Keratinocyte (primary cell): ENCODE results near the gene PLEKHO1. TPM values are rescaled to one million over a fixed set of nuclear protein-coding genes. Genes with fewer than 3 reads are reported as not detected.

Experiments used
- DNase-seq: peaks from one replicate; pipeline ENCODE4 v3.0.0-alpha.2; 2011; ENCODE audit warnings: low read depth, missing footprints, low spot score
- FAIRE-seq: peaks from 2 replicates; lab custom pipeline; 2011; peaks lifted over from hg19 to GRCh38; lab: Jason Lieb, UNC
- H2AFZ ChIP-seq: 2 replicates; pipeline ENCODE4 v1.6.0; 2012; ENCODE audit warnings: low read length, control low read depth, inconsistent platforms; ENCODE audit not compliant: control insufficient read depth
- H3K27ac ChIP-seq: 2 replicates; pipeline ENCODE4 v1.5.1; 2011; ENCODE audit warnings: low read length; ENCODE audit not compliant: control insufficient read depth, insufficient read depth
- H3K27me3 ChIP-seq: 3 replicates; pipeline ENCODE4 v1.6.0; 2011; ENCODE audit warnings: low read length; ENCODE audit not compliant: control insufficient read depth, insufficient read depth; ENCODE audit errors: extremely low read depth
- H3K36me3 ChIP-seq, 2 experiments: 2 replicates in 1 of 2; 3 replicates in 1 of 2; pipeline ENCODE4 v1.5.1; 2011; ENCODE audit warnings: low read length in 2 of 2, mild to moderate bottlenecking in 1 of 2; ENCODE audit not compliant: control insufficient read depth in 2 of 2, insufficient read depth in 2 of 2; ENCODE audit errors: extremely low read depth in 1 of 2
- H3K4me1 ChIP-seq: 3 replicates; pipeline ENCODE4 v1.5.1; 2011; ENCODE audit warnings: low read length; ENCODE audit not compliant: control insufficient read depth, insufficient read depth; ENCODE audit errors: extremely low read depth
- H3K4me2 ChIP-seq: 3 replicates; pipeline ENCODE4 v1.6.0; 2011; ENCODE audit warnings: low read depth, low read length; ENCODE audit not compliant: control insufficient read depth, insufficient read depth; ENCODE audit errors: extremely low read depth
- H3K4me3 ChIP-seq, 3 experiments: fragments of 200-600 bp in 1 of 3; sonication (generic) in 1 of 3; 2 replicates in 2 of 3; 3 replicates in 1 of 3; pipeline ENCODE4 v1.5.1; 2011 to 2016; ENCODE audit warnings: low read length in 3 of 3, mild to moderate bottlenecking in 3 of 3, control low read depth in 2 of 3, inconsistent platforms in 1 of 3, low read depth in 1 of 3, mixed read lengths in 1 of 3, mixed run types in 1 of 3, moderate library complexity in 1 of 3; ENCODE audit not compliant: control insufficient read depth in 2 of 3, insufficient read depth in 2 of 3; ENCODE audit errors: extremely low read depth in 1 of 3
- H3K79me2 ChIP-seq: 2 replicates; pipeline ENCODE4 v1.6.0; 2012; ENCODE audit warnings: low read length; ENCODE audit not compliant: control insufficient read depth, insufficient read depth
- H3K9ac ChIP-seq: 3 replicates; pipeline ENCODE4 v1.6.0; 2011; ENCODE audit warnings: low read length; ENCODE audit not compliant: control insufficient read depth, insufficient read depth; ENCODE audit errors: extremely low read depth
- H3K9me1 ChIP-seq: 3 replicates; pipeline ENCODE4 v1.6.0; 2011; ENCODE audit warnings: low read length; ENCODE audit not compliant: control insufficient read depth, insufficient read depth; ENCODE audit errors: extremely low read depth
- H3K9me3 ChIP-seq: 2 replicates; pipeline ENCODE4 v1.5.1; 2012; ENCODE audit warnings: low read depth, low read length; ENCODE audit not compliant: control insufficient read depth
- H4K20me1 ChIP-seq: 3 replicates; pipeline ENCODE4 v1.6.0; 2011; ENCODE audit warnings: low read length; ENCODE audit not compliant: control insufficient read depth, insufficient read depth; ENCODE audit errors: extremely low read depth
- CTCF ChIP-seq, 3 experiments: IDR thresholded peaks in 1 of 3; conservative IDR thresholded peaks in 1 of 3; optimal IDR thresholded peaks in 1 of 3; 2 replicates in 2 of 3; 3 replicates in 1 of 3; pipeline versions ENCODE3 to v1.5.1; 2011; ENCODE audit warnings: low read length in 3 of 3, mild to moderate bottlenecking in 3 of 3, moderate library complexity in 2 of 3, control low read depth in 1 of 3, inconsistent platforms in 1 of 3; ENCODE audit not compliant: insufficient read depth in 2 of 3; ENCODE audit errors: extremely low read depth in 1 of 3
- EZH2 ChIP-seq: IDR thresholded peaks from one replicate; pipeline ENCODE4 v1.6.1; 2012; ENCODE audit warnings: inconsistent platforms, mild to moderate bottlenecking, low read length, moderate library complexity
- dilution Hi-C: fragments of 300-500 bp; cut with MboI; formaldehyde crosslinking; loops from one replicate; pipeline ENCODE4 v1.7.0; 2020; ENCODE audit warnings: low sequenced_read_pairs; ENCODE audit not compliant: extremely low pct_ligation_motif_present
- polyA minus RNA-seq, 3 experiments: library from RNA; depleted of rRNA, polyadenylated mRNA; stranded (reverse); fragments of >200 nt; gene quantifications; 1 replicate in 1 of 3; 2 replicates in 1 of 3; 3 replicates in 1 of 3; pipeline ENCODE4 v1.2.3, GENCODE V29; 2011
- polyA plus RNA-seq, 5 experiments: library from polyadenylated mRNA; depleted of rRNA in 3 of 5; stranded (reverse) in 3 of 5; stranded (forward) in 1 of 5; unstranded in 1 of 5; fragments of >200 nt; gene quantifications; 1 replicate in 1 of 5; 2 replicates in 3 of 5; 3 replicates in 1 of 5; pipeline versions ENCODE4 v1.2.1 to v1.2.3, GENCODE V29; 2011 to 2012; ENCODE audit warnings: missing spikeins in 2 of 5, low read depth in 1 of 5, low replicate concordance in 1 of 5

The PLEKHO1 gene
- polyA plus RNA-seq (2.2 to 3.3 TPM (median 2.7 TPM) in 3 replicates), polyA minus RNA-seq (1.8 to 10.6 TPM (median 5.1 TPM) in 3 replicates)
- polyA plus RNA-seq (2011; ENCODE audit: low read depth), result 0.94 TPM
- 1.9 and 2.5 TPM in 2 replicates for polyA plus RNA-seq (2011; cell fraction: cytosol; rRNA removed)
- 3.4 and 3.8 TPM in 2 replicates for polyA plus RNA-seq (2011; cell fraction: nucleus; rRNA removed)
- 2.8 and 5.2 TPM in 2 replicates for polyA plus RNA-seq (2012; ENCODE audit: low replicate concordance)
- polyA minus RNA-seq (2011; cell fraction: cytosol; rRNA and poly(A)+ RNA removed), result 2.3 TPM
- 0.74 and 1.0 TPM in 2 replicates for polyA minus RNA-seq (2011; cell fraction: nucleus; rRNA and poly(A)+ RNA removed)

- Histone ChIP-seq H3K4me3 (peak within 1 kb of the TSS; percentile 45 to 75 (median 65)), H3K9ac (peak within 1 kb of the TSS; percentile 55), H3K27ac (no peak within 1 kb of the TSS), H3K4me2 (peak within 1 kb of the TSS; percentile 80), H3K36me3 (no peaks in the 10 kb centered on the region), H3K79me2 (no peaks in the 10 kb centered on the region), H3K27me3 (no peaks in the 10 kb centered on the region), H2AFZ (peak within 1 kb of the TSS; percentile 54), H4K20me1 (no peaks in the 10 kb centered on the region), H3K4me1 (peaks cover 7% of the 10 kb centered on the region), H3K9me1 (no peaks in the 10 kb centered on the region), H3K9me3 (no peaks in the 10 kb centered on the region)
- no peak for DNase-seq
- no peak for TF ChIP-seq EZH2
- no peak for TF ChIP-seq CTCF (optimal IDR thresholded peaks at IDR 0.05 in 1 of 3, IDR thresholded peaks at IDR 0.05 in 1 of 3, conservative IDR thresholded peaks at IDR 0.05 in 1 of 3; ENCODE audit: extremely low read depth in 1 of 3, insufficient read depth in 2 of 3, low read length in 3 of 3)
- dilution Hi-C loops, result no loop called here
- FAIRE-seq, result no peak
These were observed at the start of gene PLEKHO1 for GRCh38 chr1:150149271-150150132. Gene PLEKHO1, plus strand, starts transcription at chr1:150149916. Its CDS starts 342 bp downstream, at chr1:150150258.

- no peaks in the 10 kb centered on the region for H3K27me3 ChIP-seq
- H3K9ac ChIP-seq, result no peak overlapping the region
- no peaks in the 10 kb centered on the region for H4K20me1 ChIP-seq
- dilution Hi-C loops, result no loop called here
- H3K79me2 ChIP-seq, result no peaks in the 10 kb centered on the region
- no peak overlapping the region for H3K4me2 ChIP-seq
- DNase-seq (no peak), FAIRE-seq (no peak)
- no peaks in the 10 kb centered on the region for H3K4me1 ChIP-seq
- TF ChIP-seq EZH2 (no peak), CTCF (optimal IDR thresholded peaks at IDR 0.05 in 1 of 3, IDR thresholded peaks at IDR 0.05 in 1 of 3, conservative IDR thresholded peaks at IDR 0.05 in 1 of 3; ENCODE audit: extremely low read depth in 1 of 3, insufficient read depth in 2 of 3, low read length in 3 of 3) (no peak)
- H3K4me3 ChIP-seq, result no peak overlapping the region
- H3K9me3 ChIP-seq, result no peaks in the 10 kb centered on the region
- no peaks in the 10 kb centered on the region for H3K9me1 ChIP-seq
- H3K27ac ChIP-seq, result no peak overlapping the region
- no peaks in the 10 kb centered on the region for H3K36me3 ChIP-seq
- H2AFZ ChIP-seq, result no peak overlapping the region
These were observed 46.7 kb upstream of the PLEKHO1 start for GRCh38 chr1:150102986-150103385.
